K562 (cell line): ENCODE data around the gene SLC6A6. TPM values are rescaled to one million over a fixed set of nuclear protein-coding genes. Genes with fewer than 3 reads are reported as not detected.

Experiments
- ATF7 ChIP-seq: fragments of 450-650 bp; IDR thresholded peaks from 2 replicates; pipeline ENCODE4 v1.7.1; 2014; ENCODE audit warnings: mild to moderate bottlenecking, moderate library complexity
- BHLHE40 ChIP-seq: IDR thresholded peaks from 2 replicates; pipeline ENCODE4 v1.6.1; 2011; ENCODE audit warnings: low read length, improper control_type of control experiment
- HIVEP1 ChIP-seq: fragments of 250-450 bp; sonication (Bioruptor Pico); IDR thresholded peaks from 2 replicates; pipeline ENCODE4 v1.4.0; 2020; ENCODE audit warnings: mild to moderate bottlenecking
- RAD21 ChIP-seq, 2 experiments: fragments of 250-450 bp in 1 of 2; fragments of 450-650 bp in 1 of 2; sonication (Bioruptor Pico) in 1 of 2; formaldehyde crosslinking in 1 of 2; IDR thresholded peaks in 1 of 2; conservative IDR thresholded peaks in 1 of 2; 2 replicates each; pipeline versions ENCODE4 v1.4.0 to v1.8.0; 2020 to 2022; ENCODE audit warnings: mild to moderate bottlenecking in 2 of 2, moderate library complexity in 1 of 2
- SIN3A ChIP-seq, 2 experiments: fragments of 150-350 bp in 1 of 2; IDR thresholded peaks; 2 replicates each; pipeline ENCODE4 v1.6.1; 2011 to 2016; ENCODE audit warnings: borderline replicate concordance in 2 of 2, low read depth in 2 of 2, low read length in 2 of 2, mild to moderate bottlenecking in 2 of 2, moderate library complexity in 2 of 2; ENCODE audit not compliant: control insufficient read depth in 1 of 2
- STAG1 ChIP-seq: sonication (generic); formaldehyde crosslinking; IDR thresholded peaks from 2 replicates; pipeline ENCODE4 v1.5.0; 2020; ENCODE audit warnings: missing genetic modification reagents, borderline replicate concordance
- polyA plus RNA-seq, 8 experiments: library from polyadenylated mRNA; depleted of rRNA in 4 of 8; stranded (reverse) in 5 of 8; unstranded in 3 of 8; fragments of >200 nt; fragmentation: Nextera tagmentation in 2 of 8; fragmentation: Illumina TruSeq in 1 of 8; extraction: Ambion mirVana in 2 of 8; extraction: Trizol in 1 of 8; gene quantifications; 2 replicates each; pipeline versions ENCODE4 v1.2.1 to v1.2.3, GENCODE V29; 2011 to 2014; ENCODE audit warnings: inconsistent platforms in 1 of 8, missing spikeins in 1 of 8
- total RNA-seq, 7 experiments: library from RNA; depleted of rRNA in 6 of 7; stranded (reverse); fragments of >200 nt in 6 of 7; fragmentation: Illumina TruSeq in 2 of 7; extraction: Trizol in 2 of 7; gene quantifications; 2 replicates each; pipeline versions ENCODE4 v1.2.1 to v1.2.3, GENCODE V29; 2011 to 2021; ENCODE audit warnings: low replicate concordance in 1 of 7
- TF ChIP-seq, protein P1 (sequence below), 2 experiments: fragments of 450-650 bp; formaldehyde crosslinking in 1 of 2; IDR thresholded peaks; 2 replicates each; pipeline versions ENCODE4 v1.4.0 to v1.6.1; 2014 to 2020; ENCODE audit warnings: mild to moderate bottlenecking in 2 of 2, borderline replicate concordance in 1 of 2, low read depth in 1 of 2

SLC6A6 gene
- total and polyA plus RNA-seq, 9 of the 15 experiments (the other 6 are each of a cell fraction or from before 2014, with no cell fraction given) = 12.3 to 203 (median 93.2) TPM

DNA sequence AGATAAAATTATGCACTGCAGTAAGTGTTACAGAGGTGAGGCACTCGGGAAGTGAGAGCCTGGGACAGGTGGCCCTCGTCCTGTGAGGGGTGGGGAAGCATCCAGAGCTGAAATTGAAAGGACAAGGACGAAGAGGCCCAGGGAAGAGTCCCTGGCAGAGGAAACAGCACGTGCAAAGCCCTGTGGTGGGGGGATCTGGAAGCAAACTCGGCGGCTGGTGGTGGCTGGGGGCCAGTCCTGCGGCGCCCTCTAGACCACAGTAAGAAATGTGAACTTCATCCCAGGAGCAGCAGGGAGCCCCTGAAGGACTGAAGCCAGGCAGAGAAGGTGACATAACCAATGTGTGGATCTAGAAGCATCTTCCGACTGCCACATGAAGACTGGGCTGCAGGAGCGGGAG lies 94.9 kb downstream of the SLC6A6 start (continued):
- TF ChIP-seq RAD21 (CRISPR knock-in tag; conservative IDR thresholded peaks at IDR 0.05 in 1 of 2, IDR thresholded peaks at IDR 0.05 in 1 of 2) (peak; percentile 20 to 61; a peak in 2 of 4 replicates), HIVEP1 (no peak), STAG1 (CRISPR knock-in tag) (0 out of 2 replicates have a peak, but pooled peaks have one; percentile 41), SIN3A (IDR thresholded peaks at IDR 0.05; ENCODE audit: borderline replicate concordance in 2 of 2, control insufficient read depth in 1 of 2, low read depth in 2 of 2, low read length in 2 of 2) (no peak), BHLHE40 (peak; percentile 66; the same call in 1 of the 2 replicates), ATF7 (peak; percentile 23; the same call in 1 of the 2 replicates)
- TF ChIP-seq, protein P1, sequence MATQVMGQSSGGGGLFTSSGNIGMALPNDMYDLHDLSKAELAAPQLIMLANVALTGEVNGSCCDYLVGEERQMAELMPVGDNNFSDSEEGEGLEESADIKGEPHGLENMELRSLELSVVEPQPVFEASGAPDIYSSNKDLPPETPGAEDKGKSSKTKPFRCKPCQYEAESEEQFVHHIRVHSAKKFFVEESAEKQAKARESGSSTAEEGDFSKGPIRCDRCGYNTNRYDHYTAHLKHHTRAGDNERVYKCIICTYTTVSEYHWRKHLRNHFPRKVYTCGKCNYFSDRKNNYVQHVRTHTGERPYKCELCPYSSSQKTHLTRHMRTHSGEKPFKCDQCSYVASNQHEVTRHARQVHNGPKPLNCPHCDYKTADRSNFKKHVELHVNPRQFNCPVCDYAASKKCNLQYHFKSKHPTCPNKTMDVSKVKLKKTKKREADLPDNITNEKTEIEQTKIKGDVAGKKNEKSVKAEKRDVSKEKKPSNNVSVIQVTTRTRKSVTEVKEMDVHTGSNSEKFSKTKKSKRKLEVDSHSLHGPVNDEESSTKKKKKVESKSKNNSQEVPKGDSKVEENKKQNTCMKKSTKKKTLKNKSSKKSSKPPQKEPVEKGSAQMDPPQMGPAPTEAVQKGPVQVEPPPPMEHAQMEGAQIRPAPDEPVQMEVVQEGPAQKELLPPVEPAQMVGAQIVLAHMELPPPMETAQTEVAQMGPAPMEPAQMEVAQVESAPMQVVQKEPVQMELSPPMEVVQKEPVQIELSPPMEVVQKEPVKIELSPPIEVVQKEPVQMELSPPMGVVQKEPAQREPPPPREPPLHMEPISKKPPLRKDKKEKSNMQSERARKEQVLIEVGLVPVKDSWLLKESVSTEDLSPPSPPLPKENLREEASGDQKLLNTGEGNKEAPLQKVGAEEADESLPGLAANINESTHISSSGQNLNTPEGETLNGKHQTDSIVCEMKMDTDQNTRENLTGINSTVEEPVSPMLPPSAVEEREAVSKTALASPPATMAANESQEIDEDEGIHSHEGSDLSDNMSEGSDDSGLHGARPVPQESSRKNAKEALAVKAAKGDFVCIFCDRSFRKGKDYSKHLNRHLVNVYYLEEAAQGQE (IDR thresholded peaks at IDR 0.05; ENCODE audit: borderline replicate concordance) = peak; percentile 33; the same call in 1 of the 2 replicates
- TF ChIP-seq, protein P1 (CRISPR knock-in tag; IDR thresholded peaks at IDR 0.05; ENCODE audit: low read depth) = no peak
